Measurements from ENCODE around the gene CLIP4. TPM values are rescaled to one million over a fixed set of nuclear protein-coding genes. Genes with fewer than 3 reads are reported as not detected.

The CLIP4 gene
- polyA plus RNA-seq, 2 of the 4 experiments (the other 2 are of a cell fraction) = 51.1 to 99.1 TPM

GRCh38 chr2:29195796-29196195 is 80.6 kb downstream of the CLIP4 start (continued):
- no peak for TF ChIP-seq BCL3 (IDR thresholded peaks at IDR 0.05)

GRCh38 chr2:29196792-29197788 is 81.9 kb downstream of the CLIP4 start:
- Histone ChIP-seq H3K9me3 (no peaks in the 10 kb centered on the region), H3K4me1 (peaks cover 3% of the 10 kb centered on the region; the same call in 1 of the 3 replicates), H3K4me3 (no peak overlapping the region), H3K4me2 (no peak overlapping the region), H3K27ac (no peak overlapping the region)
- FAIRE-seq (peak; percentile 95), ATAC-seq (peak; percentile 89 to 96), DNase-seq (ENCODE audit: low read depth in 1 of 2, low spot score in 1 of 2) (peak; percentile 79 to 81)
- WGBS (ENCODE audit: missing lambda C conversion rate) = 37% methylated on average over 14 of the region's 14 CpGs
- CTCF ChIA-PET = interaction anchor here (0.6 to 10.3 kb wide), 15 partner anchors 9 to 377 kb away, joined by 3 to 69 read pairs (median 3); no protein-coding TSS in a partner anchor
- TF ChIP-seq CTCF (IDR thresholded peaks at IDR 0.05) = peak; percentile 92
- TF ChIP-seq PBX3 (IDR thresholded peaks at IDR 0.05) = no peak
- peak; percentile 27; the same call in 1 of the 2 replicates for TF ChIP-seq MAX (IDR thresholded peaks at IDR 0.05)
- peak; percentile 98 to 99 for TF ChIP-seq RAD21 (conservative IDR thresholded peaks at IDR 0.05 in 1 of 2, IDR thresholded peaks at IDR 0.05 in 1 of 2)
- peak; percentile 97 for TF ChIP-seq SMC3 (IDR thresholded peaks at IDR 0.05)
- 0 out of 2 replicates have a peak, but pooled peaks have one; percentile 20 for TF ChIP-seq TP53 (CRISPR knock-in tag; IDR thresholded peaks at IDR 0.05)
- no peak for TF ChIP-seq TFCP2L1 (CRISPR knock-in tag; IDR thresholded peaks at IDR 0.05)
- POLR2A ChIA-PET = no interaction called here

- ChIA-PET CTCF (interaction anchor here (0.6 to 10.3 kb wide), 7 partner anchors 9 to 1548 kb away, joined by 3 to 69 read pairs (median 4); no protein-coding TSS in a partner anchor), POLR2A (no interaction called here)
- Histone ChIP-seq H3K4me1 (no peaks in the 10 kb centered on the region), H3K27ac (no peak overlapping the region), H3K4me2 (no peak overlapping the region), H3K4me3 (no peak overlapping the region), H3K9me3 (no peaks in the 10 kb centered on the region)
- TF ChIP-seq PHF8 (IDR thresholded peaks at IDR 0.05; ENCODE audit: borderline replicate concordance, low read depth) (no peak), CTCF (IDR thresholded peaks at IDR 0.05) (no peak), BHLHE40 (IDR thresholded peaks at IDR 0.05; ENCODE audit: low read depth, low read length) (no peak), MAX (IDR thresholded peaks at IDR 0.05) (no peak), HES2 (IDR thresholded peaks at IDR 0.05) (no peak), CHD2 (IDR thresholded peaks at IDR 0.05; ENCODE audit: low read length, partially characterized antibody) (no peak), HOXB5 (CRISPR knock-in tag; IDR thresholded peaks at IDR 0.05) (no peak), POLR2AphosphoS2 (conservative IDR thresholded peaks at IDR 0.05; ENCODE audit: low read length) (no peak), GATA3 (IDR thresholded peaks at IDR 0.05; ENCODE audit: borderline replicate concordance) (no peak), HOXA7 (CRISPR knock-in tag; IDR thresholded peaks at IDR 0.05) (no peak), SMC3 (IDR thresholded peaks at IDR 0.05) (no peak), RFX5 (IDR thresholded peaks at IDR 0.05) (no peak), ZNF302 (CRISPR knock-in tag; IDR thresholded peaks at IDR 0.05) (no peak), MAZ (IDR thresholded peaks at IDR 0.05; ENCODE audit: borderline replicate concordance, low read depth, low read length) (no peak)
- DNase-seq (ENCODE audit: low read depth in 1 of 2, low spot score in 1 of 2) = no peak
- ATAC-seq = peak in 1 of 2 experiments; percentile 54; a peak in 3 of 6 replicates
- no peak for FAIRE-seq
- WGBS (ENCODE audit: missing lambda C conversion rate) = 78% methylated on average over 5 of the region's 5 CpGs
Observed at GRCh38 chr2:29201979-29202378, 86.8 kb downstream of the CLIP4 start.

Measured in A549 (cell line).